Measurements from ENCODE around the gene AATK.
"Not testable (repeated sequence)": the region's sequence is repeated elsewhere in the genome, so short reads cannot be mapped to it uniquely, and the experiment has no call there.

The AATK gene

DNA sequence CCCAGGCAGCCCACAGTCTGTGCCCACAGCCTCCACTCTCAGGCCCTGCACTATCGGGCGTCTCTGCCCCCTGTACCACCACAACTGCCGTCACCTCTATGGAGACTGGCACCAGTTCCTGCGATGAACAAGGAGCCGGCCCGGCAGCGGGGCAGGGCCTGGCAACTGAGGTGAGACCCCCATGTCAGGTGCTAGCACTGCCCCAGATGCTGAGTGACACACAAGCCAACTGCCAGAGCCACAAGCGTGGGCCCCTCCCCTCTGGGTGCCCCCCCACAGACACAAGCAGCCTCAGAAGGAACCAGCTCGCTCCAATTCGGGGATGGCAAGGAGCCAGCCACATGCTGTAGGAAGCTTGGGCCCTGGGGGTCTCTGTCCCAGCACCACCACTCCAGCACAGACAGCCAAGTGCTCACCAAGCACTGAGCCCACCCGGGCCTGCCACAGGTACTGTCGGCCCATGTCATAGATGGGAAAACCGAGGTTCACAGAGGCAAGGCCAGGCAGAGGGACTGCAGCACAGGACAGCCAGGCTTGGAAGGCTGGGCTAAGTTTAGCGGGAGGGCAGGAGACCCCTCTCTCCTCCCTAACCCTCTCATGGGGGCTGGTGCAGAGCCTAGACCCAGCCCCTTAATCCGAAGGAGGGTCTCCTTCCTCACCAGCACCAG lies 2.2 kb downstream of the AATK start:
- in situ Hi-C loops (cut with HindIII; ENCODE audit: low sequenced_read_pairs) = no loop called here

DNA sequence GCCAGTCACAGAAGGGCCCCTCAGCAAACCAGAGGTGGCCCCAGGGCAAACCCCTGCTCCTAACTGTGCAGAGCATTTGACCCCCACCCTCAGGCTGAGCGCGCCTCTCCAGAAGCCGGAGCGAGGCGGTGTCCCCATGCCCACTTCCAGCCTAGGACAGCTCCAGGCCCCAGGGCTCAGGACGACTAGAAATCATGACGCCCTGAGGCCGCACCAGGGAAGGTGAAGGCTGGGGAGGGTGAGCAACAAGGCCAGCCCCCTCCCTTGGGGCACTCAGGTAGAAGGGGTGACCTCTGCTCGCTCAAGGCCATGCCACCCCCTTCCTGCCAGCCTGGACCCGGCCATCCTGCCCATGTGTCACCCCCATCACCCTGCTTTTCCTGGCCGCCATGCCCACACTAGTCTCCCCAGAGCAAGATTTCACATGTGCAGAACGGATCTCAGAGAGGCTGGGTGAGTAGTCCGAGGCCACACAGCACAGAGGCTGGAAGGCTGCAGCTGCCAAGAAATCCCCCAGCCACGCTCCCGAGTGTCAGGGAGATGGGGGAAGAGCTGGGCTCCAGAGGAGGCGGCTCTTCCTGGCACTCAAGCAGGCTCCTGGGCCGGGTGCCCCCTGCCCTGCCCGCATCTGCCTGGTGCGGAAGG lies 2.8 kb downstream of the AATK start:
- in situ Hi-C loops (cut with HindIII; ENCODE audit: low sequenced_read_pairs) = no loop called here

DNA sequence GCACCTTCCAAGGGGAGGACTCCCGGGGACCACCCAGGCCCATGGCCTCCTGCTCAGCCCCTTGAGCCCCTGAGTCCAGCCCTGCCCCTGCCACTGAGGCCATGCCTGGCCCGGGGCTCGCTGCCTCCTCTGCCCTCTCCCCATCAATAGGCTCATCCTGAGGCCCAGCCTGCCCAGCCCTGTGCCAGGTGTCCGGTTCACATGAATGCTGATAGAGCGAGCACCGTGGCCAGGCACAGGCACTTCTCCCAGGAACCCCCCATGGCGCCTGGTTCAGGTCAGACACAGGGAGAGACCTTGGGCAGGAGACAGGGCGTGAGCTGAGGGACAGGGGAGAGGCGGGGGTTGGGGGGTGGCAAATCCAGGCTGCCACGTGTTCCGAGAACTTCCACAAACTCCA lies 3.5 kb downstream of the AATK start:
- in situ Hi-C loops (cut with HindIII; ENCODE audit: low sequenced_read_pairs) = no loop called here

DNA sequence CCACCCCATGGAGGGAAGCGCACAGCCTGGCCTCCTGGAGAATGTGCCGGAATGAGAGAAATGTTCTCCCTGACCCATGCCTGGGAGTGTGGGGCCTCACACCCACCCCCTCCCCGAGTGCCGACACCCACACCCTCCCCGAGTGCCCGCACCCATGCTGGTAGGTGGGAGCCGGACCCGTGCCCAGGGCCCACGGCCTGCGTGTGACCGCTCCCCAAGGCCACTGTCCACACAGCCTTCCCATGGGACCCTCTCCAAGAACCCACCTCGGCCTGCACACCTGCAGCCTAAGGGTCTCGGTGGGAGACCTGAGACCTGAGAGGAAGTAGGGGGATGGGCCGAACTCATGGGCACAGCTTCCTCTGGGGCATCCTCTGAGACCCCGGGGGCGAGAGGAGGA lies 4.0 kb downstream of the AATK start:
- in situ Hi-C loops (cut with HindIII; ENCODE audit: low sequenced_read_pairs) = no loop called here

GRCh38 chr17:81161536-81161935 lies 4.5 kb downstream of the AATK start:
- in situ Hi-C loops (cut with HindIII; ENCODE audit: low sequenced_read_pairs) = no loop called here

- in situ Hi-C loops (cut with HindIII; ENCODE audit: low sequenced_read_pairs) = no loop called here
Observed at GRCh38 chr17:81160747-81161453, 5.1 kb downstream of the AATK start.

- in situ Hi-C loops (cut with HindIII; ENCODE audit: low sequenced_read_pairs) = no loop called here
Observed at GRCh38 chr17:81160306-81160705, 5.7 kb downstream of the AATK start.

- in situ Hi-C loops (cut with HindIII; ENCODE audit: low sequenced_read_pairs) = no loop called here
Observed at GRCh38 chr17:81159611-81160265, 6.3 kb downstream of the AATK start.

DNA sequence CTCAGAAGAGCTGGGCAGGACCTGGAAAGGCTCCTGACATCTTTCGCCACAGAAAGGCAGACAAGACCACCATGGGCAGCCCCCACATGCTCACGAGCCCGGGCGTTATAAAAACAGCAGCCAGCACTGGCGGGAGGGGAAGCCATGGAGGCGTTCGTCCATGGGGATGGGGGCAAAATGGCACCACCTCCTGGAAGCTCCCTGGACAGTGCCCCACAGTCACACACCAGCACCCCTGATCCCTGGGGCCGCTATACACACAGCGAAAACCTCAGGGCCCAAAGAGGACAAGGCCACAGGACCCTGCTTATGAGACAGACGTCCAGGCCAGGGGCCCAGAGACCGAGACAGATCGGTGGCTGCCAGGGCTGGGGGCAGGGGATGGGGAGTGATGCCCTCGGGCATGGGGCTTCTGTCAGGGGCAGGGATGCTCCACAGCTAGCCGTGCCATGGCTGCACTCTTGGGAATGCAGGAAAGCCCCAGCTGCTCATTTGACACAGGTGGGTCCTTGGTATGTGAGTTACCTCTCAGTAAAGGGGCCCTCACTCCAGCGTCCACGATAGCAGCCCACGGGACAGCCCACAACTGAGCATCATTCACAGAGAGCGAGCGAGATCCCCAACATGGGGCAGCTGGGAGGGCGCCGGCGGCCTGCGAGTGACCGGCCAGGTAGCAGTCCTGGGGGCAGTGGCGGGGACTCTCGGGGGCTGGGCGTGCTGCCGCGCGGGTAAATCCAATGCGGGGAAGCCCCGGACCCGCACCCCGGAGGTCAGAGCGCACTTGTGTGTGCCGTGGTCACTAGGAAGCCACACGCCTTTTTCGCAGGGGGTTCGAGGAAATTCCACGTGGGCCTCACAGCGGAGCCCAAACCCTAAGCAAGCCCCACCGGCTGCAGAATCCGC lies 7.1 kb downstream of the AATK start:
- in situ Hi-C loops (cut with HindIII; ENCODE audit: low sequenced_read_pairs) = no loop called here

DNA sequence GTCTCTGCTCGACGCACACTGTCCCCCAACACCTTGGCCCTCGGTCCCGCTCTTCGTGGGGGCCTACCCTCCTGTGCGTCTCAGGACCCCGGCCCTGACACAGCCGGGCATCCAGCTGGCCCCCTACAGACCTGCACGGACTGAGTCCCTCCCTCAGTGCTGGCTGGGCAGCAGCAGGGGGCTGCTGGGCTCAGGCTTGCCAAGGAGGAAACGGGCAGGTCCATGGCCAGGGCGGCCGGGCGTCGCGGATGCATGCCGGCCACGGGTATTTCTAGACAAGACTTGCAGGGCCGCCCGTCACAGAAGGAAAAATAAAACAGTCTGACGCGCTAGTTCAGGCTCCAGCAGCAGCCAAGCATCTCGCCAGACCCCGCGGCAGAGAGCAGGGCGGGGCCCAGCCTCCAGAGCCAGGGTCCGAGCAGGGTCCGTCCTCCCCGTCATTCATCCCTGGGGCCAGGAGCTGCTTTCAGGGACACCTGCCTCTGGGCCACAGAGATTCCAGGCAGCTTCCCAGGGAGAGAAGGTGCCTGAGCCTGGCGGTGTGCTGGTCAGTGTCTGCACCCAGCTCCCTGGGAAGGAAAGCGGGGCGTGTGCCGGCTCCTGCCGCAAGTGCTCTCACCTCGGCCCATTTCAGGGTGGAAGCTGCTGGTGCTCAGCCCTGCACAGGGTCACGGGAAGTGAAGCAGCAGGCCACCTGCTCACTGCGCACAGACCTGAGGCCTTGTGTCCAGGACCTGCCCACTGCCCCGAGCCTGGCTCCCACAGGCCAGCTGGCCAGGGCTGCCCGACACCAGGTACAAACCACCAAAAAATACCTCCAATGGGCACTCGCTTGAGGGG lies 8.0 kb downstream of the AATK start:
- in situ Hi-C loops (cut with HindIII; ENCODE audit: low sequenced_read_pairs) = no loop called here

- in situ Hi-C loops (cut with HindIII; ENCODE audit: low sequenced_read_pairs) = no loop called here
Observed at GRCh38 chr17:81156866-81157805, 8.9 kb downstream of the AATK start.

- in situ Hi-C loops (cut with HindIII; ENCODE audit: low sequenced_read_pairs) = no loop called here
Observed at GRCh38 chr17:81154961-81155360, 11.1 kb downstream of the AATK start.

DNA sequence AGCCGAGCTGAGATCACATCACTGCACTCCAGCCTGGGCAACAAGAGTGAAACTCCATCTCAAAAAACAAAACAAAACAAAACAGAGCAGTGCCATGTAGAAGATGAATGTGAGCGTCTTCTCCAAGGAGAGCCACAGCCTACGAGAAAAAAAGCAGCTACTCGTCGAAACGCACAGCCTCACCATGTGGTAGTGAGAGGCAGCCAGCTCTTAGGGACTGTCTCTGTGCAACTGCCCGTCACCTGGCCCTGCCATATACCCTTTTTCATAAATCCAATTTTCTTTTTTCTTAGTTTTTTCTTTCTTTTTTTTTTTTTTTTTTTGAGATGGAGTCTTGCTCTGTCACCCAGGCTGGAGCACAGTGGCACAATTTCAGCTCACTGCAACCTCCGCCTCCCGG lies 12.0 kb downstream of the AATK start:
- in situ Hi-C loops (cut with HindIII; ENCODE audit: low sequenced_read_pairs) = not testable (repeated sequence)

DNA sequence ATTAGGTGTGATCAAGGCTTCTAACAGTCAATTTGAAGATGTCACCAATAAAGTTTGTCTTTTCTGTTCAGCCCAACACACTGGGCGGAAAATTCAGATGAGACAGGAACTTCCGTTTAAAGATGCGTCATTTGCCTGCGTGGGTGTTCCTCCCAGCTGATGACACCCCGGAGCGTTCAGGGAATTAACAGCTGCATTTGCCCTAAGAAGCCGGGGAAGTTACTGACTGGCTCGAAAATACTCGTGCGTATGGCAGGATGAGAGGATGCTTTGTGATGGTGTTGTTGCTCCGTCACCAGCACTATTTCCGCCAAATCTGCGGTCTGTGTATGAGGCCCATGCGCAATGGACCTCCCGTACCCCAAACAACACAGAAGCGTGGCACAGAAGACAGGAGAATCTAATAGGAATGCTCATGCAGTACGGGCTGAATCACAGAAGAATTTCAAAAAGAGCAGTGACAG lies 12.6 kb downstream of the AATK start:
- in situ Hi-C loops (cut with HindIII; ENCODE audit: low sequenced_read_pairs) = no loop called here

GRCh38 chr17:81152288-81152828 lies 13.7 kb downstream of the AATK start:
- in situ Hi-C loops (cut with HindIII; ENCODE audit: low sequenced_read_pairs) = no loop called here

DNA sequence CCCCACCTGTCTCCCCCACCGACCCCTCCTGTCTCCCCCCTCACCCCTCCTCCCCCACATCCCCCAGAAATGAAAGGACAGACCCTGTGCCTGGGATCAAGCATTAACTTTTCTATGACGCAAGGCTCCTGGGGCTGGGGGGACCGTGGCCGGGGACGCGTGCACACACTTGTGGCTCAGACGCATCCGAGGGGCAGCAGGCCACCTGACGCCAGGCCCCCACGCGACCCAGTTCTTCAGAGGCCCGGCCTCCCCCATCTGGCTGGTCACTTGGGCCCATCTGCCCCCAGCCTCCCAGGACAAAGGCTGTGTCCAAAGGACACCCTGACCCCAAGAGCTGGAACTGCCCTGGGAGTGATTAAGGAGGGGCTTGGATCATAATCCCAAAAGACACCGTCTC lies 14.7 kb downstream of the AATK start:
- in situ Hi-C loops (cut with HindIII; ENCODE audit: low sequenced_read_pairs) = no loop called here

DNA sequence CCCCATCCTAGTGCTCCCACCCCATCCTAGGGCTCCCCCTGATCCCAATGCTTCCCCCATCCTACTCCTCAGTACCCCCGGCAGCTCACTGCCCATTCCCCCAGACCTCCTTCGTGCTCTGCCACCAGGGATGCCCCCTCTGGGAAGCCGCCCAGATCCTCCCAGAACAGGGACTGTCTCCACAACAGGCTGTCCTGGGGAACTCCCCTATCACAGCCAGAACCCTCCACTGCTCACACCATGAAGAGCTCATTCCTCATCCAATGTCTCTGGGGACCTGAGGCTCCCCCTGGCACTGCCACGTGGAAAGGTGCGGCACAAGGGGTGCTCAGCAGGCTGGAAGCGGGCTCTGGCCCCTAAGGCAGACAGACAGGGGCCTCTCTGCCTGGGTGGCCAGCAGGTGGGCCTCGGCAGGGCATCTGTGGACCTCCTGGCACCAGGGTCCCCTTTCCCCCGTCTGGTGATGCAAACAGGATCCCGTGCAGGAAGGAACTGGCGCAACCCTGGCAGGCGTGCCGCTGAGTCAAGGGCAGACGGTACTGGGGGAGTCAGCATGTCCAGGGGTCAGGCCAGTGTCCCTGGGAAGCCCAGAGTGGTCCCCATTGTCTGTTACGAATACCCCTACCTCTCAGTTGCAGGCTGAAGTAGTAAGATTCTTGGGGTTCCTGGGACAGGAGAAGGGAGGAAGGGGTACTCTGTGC lies 15.5 kb downstream of the AATK start:
- in situ Hi-C loops (cut with HindIII; ENCODE audit: low sequenced_read_pairs) = no loop called here
